SK-N-SH treated with all-trans-retinoic acid at 6 μM for 48 hours (cell line): Measurements from ENCODE around the gene TFAP2A.

Experiments
- ATAC-seq: fragments of 200-7000 bp; cut with Tn5 transposase; 3 replicates; pipeline ENCODE4 v1.9.1; 2020; ENCODE audit warnings: mild to moderate bottlenecking, moderate library complexity
- ARNTL ChIP-seq: fragments of 450-650 bp; formaldehyde crosslinking; IDR thresholded peaks from 2 replicates; pipeline ENCODE4 v1.5.0; 2020; ENCODE audit warnings: low read depth, mild to moderate bottlenecking, moderate library complexity, borderline replicate concordance
- BACH2 ChIP-seq: fragments of 250-450 bp; sonication (Bioruptor Pico); IDR thresholded peaks from 2 replicates; pipeline ENCODE4 v1.9.0; 2021; ENCODE audit warnings: mild to moderate bottlenecking, borderline replicate concordance
- CSDC2 ChIP-seq: fragments of 250-450 bp; sonication (Bioruptor Pico); IDR thresholded peaks from 2 replicates; pipeline ENCODE4 v1.5.0; 2020; ENCODE audit warnings: mild to moderate bottlenecking, moderate library complexity
- ESRRG ChIP-seq: fragments of 250-450 bp; sonication (Bioruptor Pico); IDR thresholded peaks from 2 replicates; pipeline ENCODE4 v1.6.1; 2021; ENCODE audit warnings: mild to moderate bottlenecking
- GLIS3 ChIP-seq: fragments of 250-450 bp; sonication (Bioruptor Pico); IDR thresholded peaks from 2 replicates; pipeline ENCODE4 v1.5.0; 2020; ENCODE audit warnings: mild to moderate bottlenecking, moderate library complexity
- ISL1 ChIP-seq: fragments of 250-450 bp; sonication (Bioruptor Pico); IDR thresholded peaks from 2 replicates; pipeline ENCODE4 v2.1.2; 2022; ENCODE audit warnings: mild to moderate bottlenecking, moderate library complexity
- OSR1 ChIP-seq: fragments of 250-450 bp; sonication (Bioruptor Pico); IDR thresholded peaks from 2 replicates; pipeline ENCODE4 v1.8.0; 2022; ENCODE audit warnings: moderate library complexity, mild to moderate bottlenecking, inconsistent platforms
- PPARA ChIP-seq: fragments of 250-450 bp; sonication (Bioruptor Pico); IDR thresholded peaks from 2 replicates; pipeline ENCODE4 v1.5.0; 2020; ENCODE audit warnings: mild to moderate bottlenecking, borderline replicate concordance
- SNAI2 ChIP-seq: fragments of 250-450 bp; sonication (Bioruptor Pico); IDR thresholded peaks from 2 replicates; pipeline ENCODE4 v1.5.0; 2020; ENCODE audit warnings: mild to moderate bottlenecking, moderate library complexity
- TCF4 ChIP-seq: fragments of 250-450 bp; sonication (Bioruptor Pico); IDR thresholded peaks from 2 replicates; pipeline ENCODE4 v1.8.0; 2021; ENCODE audit warnings: mild to moderate bottlenecking, moderate library complexity, borderline replicate concordance
- TOX ChIP-seq: fragments of 250-450 bp; sonication (Bioruptor Pico); IDR thresholded peaks from 2 replicates; pipeline ENCODE4 v1.8.0; 2021; ENCODE audit warnings: mild to moderate bottlenecking, moderate library complexity, borderline replicate concordance
- ZC3H10 ChIP-seq: fragments of 250-450 bp; sonication (Bioruptor Pico); IDR thresholded peaks from 2 replicates; pipeline ENCODE4 v1.5.1; 2021; ENCODE audit warnings: mild to moderate bottlenecking, moderate library complexity
- ZFP30 ChIP-seq: fragments of 450-650 bp; formaldehyde crosslinking; IDR thresholded peaks from 2 replicates; pipeline ENCODE4 v1.5.0; 2022; ENCODE audit warnings: mild to moderate bottlenecking, moderate library complexity
- ZNF565 ChIP-seq: fragments of 450-650 bp; formaldehyde crosslinking; conservative IDR thresholded peaks from 2 replicates; pipeline ENCODE4 v1.5.0; 2020; ENCODE audit warnings: low read depth, mild to moderate bottlenecking, moderate library complexity
- ZNF8 ChIP-seq: fragments of 450-650 bp; formaldehyde crosslinking; IDR thresholded peaks from 2 replicates; pipeline ENCODE4 v1.5.0; 2020; ENCODE audit warnings: mild to moderate bottlenecking, moderate library complexity
- TF ChIP-seq, protein P1 (sequence below): fragments of 250-450 bp; sonication (Bioruptor Pico); IDR thresholded peaks from 2 replicates; pipeline ENCODE4 v1.5.0; 2020; ENCODE audit warnings: mild to moderate bottlenecking, moderate library complexity
- TF ChIP-seq, protein P2 (sequence below): fragments of 250-450 bp; sonication (Bioruptor Pico); IDR thresholded peaks from 2 replicates; pipeline ENCODE4 v1.5.1; 2020; ENCODE audit warnings: low read depth, mild to moderate bottlenecking, moderate library complexity
- TF ChIP-seq, protein P3 (sequence below): fragments of 250-450 bp; sonication (Bioruptor Pico); IDR thresholded peaks from 2 replicates; pipeline ENCODE4 v1.5.1; 2021; ENCODE audit warnings: mild to moderate bottlenecking, moderate library complexity
- TF ChIP-seq, protein P4 (sequence below): fragments of 250-450 bp; sonication (Bioruptor Pico); IDR thresholded peaks from 2 replicates; pipeline ENCODE4 v1.8.0; 2021; ENCODE audit warnings: low read depth, mild to moderate bottlenecking, moderate library complexity, borderline replicate concordance
- TF ChIP-seq, protein P5 (sequence below): fragments of 250-450 bp; sonication (Bioruptor Pico); IDR thresholded peaks from 2 replicates; pipeline ENCODE4 v1.8.0; 2020; ENCODE audit warnings: mild to moderate bottlenecking, moderate library complexity, borderline replicate concordance

Gene TFAP2A

DNA sequence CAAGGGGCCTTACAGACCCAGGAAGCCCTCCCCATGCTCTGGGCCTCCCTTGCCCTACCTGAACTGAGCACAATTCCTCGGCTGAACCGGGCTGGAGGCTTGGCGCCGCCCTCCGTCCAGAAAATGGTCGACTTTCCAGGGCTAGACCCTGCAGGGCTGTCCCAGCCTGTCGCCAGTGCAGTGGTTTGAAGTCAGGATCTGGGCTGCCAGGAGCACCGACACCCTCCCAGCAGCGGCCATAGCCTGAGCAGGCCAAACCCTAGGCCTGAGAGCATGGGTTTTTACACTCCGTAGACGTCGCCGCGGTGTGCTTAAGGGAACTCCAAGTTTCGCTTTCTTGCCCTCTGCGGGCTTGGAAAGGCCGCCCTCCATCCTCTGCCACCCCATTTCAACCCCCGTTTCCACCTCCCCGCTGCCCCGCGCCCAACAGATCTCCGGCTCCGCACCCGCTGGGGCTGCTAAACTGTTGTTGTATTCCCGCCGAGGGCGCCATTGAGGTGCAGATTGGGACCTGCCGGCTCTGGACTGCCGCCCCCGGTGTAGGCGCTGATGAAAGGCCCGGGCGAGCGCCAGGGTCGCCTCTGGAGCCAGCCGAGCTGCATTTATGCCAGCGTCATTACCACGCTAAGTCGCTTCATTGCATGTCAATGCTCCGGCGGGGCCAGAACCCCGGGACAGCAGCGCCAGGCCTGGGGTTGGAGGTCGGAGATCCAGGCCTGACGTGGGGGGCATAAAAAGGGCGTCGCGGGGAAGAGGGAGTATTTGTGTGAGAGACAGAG is 2.2 kb upstream of the TFAP2A start:
- TF ChIP-seq, protein P1, sequence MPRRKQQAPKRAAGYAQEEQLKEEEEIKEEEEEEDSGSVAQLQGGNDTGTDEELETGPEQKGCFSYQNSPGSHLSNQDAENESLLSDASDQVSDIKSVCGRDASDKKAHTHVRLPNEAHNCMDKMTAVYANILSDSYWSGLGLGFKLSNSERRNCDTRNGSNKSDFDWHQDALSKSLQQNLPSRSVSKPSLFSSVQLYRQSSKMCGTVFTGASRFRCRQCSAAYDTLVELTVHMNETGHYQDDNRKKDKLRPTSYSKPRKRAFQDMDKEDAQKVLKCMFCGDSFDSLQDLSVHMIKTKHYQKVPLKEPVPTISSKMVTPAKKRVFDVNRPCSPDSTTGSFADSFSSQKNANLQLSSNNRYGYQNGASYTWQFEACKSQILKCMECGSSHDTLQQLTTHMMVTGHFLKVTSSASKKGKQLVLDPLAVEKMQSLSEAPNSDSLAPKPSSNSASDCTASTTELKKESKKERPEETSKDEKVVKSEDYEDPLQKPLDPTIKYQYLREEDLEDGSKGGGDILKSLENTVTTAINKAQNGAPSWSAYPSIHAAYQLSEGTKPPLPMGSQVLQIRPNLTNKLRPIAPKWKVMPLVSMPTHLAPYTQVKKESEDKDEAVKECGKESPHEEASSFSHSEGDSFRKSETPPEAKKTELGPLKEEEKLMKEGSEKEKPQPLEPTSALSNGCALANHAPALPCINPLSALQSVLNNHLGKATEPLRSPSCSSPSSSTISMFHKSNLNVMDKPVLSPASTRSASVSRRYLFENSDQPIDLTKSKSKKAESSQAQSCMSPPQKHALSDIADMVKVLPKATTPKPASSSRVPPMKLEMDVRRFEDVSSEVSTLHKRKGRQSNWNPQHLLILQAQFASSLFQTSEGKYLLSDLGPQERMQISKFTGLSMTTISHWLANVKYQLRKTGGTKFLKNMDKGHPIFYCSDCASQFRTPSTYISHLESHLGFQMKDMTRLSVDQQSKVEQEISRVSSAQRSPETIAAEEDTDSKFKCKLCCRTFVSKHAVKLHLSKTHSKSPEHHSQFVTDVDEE (CRISPR knock-in tag) = no peak
- TF ChIP-seq, protein P2, sequence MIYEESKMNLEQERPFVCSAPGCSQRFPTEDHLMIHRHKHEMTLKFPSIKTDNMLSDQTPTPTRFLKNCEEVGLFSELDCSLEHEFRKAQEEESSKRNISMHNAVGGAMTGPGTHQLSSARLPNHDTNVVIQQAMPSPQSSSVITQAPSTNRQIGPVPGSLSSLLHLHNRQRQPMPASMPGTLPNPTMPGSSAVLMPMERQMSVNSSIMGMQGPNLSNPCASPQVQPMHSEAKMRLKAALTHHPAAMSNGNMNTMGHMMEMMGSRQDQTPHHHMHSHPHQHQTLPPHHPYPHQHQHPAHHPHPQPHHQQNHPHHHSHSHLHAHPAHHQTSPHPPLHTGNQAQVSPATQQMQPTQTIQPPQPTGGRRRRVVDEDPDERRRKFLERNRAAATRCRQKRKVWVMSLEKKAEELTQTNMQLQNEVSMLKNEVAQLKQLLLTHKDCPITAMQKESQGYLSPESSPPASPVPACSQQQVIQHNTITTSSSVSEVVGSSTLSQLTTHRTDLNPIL (CRISPR knock-in tag) = no peak
- TF ChIP-seq ARNTL (CRISPR knock-in tag) (no peak), PPARA (CRISPR knock-in tag) (no peak), TCF4 (CRISPR knock-in tag) (no peak), SNAI2 (CRISPR knock-in tag) (no peak), ZFP30 (CRISPR knock-in tag) (no peak), CSDC2 (no peak), ISL1 (CRISPR knock-in tag) (no peak), BACH2 (CRISPR knock-in tag) (no peak), ZNF8 (CRISPR knock-in tag) (no peak), TOX (no peak), ZC3H10 (CRISPR knock-in tag) (no peak), GLIS3 (CRISPR knock-in tag) (no peak), ZNF565 (CRISPR knock-in tag) (no peak), ESRRG (CRISPR knock-in tag) (no peak)
- TF ChIP-seq, protein P3, sequence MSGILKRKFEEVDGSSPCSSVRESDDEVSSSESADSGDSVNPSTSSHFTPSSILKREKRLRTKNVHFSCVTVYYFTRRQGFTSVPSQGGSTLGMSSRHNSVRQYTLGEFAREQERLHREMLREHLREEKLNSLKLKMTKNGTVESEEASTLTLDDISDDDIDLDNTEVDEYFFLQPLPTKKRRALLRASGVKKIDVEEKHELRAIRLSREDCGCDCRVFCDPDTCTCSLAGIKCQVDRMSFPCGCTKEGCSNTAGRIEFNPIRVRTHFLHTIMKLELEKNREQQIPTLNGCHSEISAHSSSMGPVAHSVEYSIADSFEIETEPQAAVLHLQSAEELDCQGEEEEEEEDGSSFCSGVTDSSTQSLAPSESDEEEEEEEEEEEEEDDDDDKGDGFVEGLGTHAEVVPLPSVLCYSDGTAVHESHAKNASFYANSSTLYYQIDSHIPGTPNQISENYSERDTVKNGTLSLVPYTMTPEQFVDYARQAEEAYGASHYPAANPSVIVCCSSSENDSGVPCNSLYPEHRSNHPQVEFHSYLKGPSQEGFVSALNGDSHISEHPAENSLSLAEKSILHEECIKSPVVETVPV (CRISPR knock-in tag) = no peak
- TF ChIP-seq, protein P4, sequence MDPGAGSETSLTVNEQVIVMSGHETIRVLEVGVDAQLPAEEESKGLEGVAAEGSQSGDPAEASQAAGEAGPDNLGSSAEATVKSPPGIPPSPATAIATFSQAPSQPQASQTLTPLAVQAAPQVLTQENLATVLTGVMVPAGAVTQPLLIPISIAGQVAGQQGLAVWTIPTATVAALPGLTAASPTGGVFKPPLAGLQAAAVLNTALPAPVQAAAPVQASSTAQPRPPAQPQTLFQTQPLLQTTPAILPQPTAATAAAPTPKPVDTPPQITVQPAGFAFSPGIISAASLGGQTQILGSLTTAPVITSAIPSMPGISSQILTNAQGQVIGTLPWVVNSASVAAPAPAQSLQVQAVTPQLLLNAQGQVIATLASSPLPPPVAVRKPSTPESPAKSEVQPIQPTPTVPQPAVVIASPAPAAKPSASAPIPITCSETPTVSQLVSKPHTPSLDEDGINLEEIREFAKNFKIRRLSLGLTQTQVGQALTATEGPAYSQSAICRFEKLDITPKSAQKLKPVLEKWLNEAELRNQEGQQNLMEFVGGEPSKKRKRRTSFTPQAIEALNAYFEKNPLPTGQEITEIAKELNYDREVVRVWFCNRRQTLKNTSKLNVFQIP (CRISPR knock-in tag) = no peak
- TF ChIP-seq, all 23 proteins: peak for 0
- ATAC-seq = peak; percentile 14; the same call in 2 of the 3 replicates

DNA sequence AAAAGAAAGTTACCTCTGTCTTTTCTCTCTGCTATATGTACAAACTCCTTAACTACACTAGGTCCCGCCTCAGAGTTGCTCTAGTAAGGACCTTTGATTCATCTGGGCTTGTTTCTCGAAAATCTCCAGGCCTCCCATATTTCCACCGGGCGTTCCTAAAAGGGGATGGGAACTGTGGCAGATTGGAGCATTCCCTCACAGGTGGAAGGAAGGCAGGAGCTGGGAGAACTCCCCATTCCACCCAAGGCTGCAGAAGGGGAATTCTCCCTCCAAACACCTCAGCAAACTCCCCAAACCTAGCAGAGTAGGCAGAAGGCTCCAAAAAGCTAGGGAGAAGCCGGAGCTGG is 1.6 kb upstream of the TFAP2A start:
- ATAC-seq = no peak
- TF ChIP-seq ZFP30 (CRISPR knock-in tag) (no peak), ZNF8 (CRISPR knock-in tag) (no peak), BACH2 (CRISPR knock-in tag) (no peak), ZNF565 (CRISPR knock-in tag) (no peak), ESRRG (CRISPR knock-in tag) (no peak), ARNTL (CRISPR knock-in tag) (no peak), ZC3H10 (CRISPR knock-in tag) (no peak), TOX (no peak), SNAI2 (CRISPR knock-in tag) (no peak), OSR1 (CRISPR knock-in tag) (no peak)
- TF ChIP-seq, protein P5, sequence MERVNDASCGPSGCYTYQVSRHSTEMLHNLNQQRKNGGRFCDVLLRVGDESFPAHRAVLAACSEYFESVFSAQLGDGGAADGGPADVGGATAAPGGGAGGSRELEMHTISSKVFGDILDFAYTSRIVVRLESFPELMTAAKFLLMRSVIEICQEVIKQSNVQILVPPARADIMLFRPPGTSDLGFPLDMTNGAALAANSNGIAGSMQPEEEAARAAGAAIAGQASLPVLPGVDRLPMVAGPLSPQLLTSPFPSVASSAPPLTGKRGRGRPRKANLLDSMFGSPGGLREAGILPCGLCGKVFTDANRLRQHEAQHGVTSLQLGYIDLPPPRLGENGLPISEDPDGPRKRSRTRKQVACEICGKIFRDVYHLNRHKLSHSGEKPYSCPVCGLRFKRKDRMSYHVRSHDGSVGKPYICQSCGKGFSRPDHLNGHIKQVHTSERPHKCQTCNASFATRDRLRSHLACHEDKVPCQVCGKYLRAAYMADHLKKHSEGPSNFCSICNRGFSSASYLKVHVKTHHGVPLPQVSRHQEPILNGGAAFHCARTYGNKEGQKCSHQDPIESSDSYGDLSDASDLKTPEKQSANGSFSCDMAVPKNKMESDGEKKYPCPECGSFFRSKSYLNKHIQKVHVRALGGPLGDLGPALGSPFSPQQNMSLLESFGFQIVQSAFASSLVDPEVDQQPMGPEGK (CRISPR knock-in tag) = no peak
- TF ChIP-seq, protein P3 (CRISPR knock-in tag) = no peak
